CD14-positive monocyte (primary cell): ENCODE results near the gene DIAPH1. TPM values are rescaled to one million over a fixed set of nuclear protein-coding genes. Genes with fewer than 3 reads are reported as not detected.
A peak's percentile ranks its signal among the peaks of the same experiment; 100 is the strongest.

Experiments
- DNase-seq, 3 donors: peaks; one replicate each; pipeline ENCODE4 v3.0.0-alpha.2; 2011 to 2022
- H2AFZ ChIP-seq: 2 replicates; pipeline ENCODE4 v1.6.0; 2012; ENCODE audit warnings: mild to moderate bottlenecking, low read depth, low read length, inconsistent platforms; ENCODE audit not compliant: insufficient read depth, poor library complexity, severe bottlenecking
- H3K27ac ChIP-seq, 2 donors: 1 replicate in 1 of 2; 2 replicates in 1 of 2; pipeline ENCODE4 v1.5.1; 2012 to 2013; ENCODE audit warnings: low read length in 2 of 2, control low read depth in 1 of 2, inconsistent platforms in 1 of 2, low read depth in 1 of 2, mild to moderate bottlenecking in 1 of 2
- H3K27me3 ChIP-seq, 2 donors: one replicate each; pipeline versions ENCODE4 v1.6.0 to v1.6.1; 2011 to 2013; ENCODE audit warnings: low read length in 2 of 2; ENCODE audit not compliant: control insufficient read depth in 2 of 2, insufficient read depth in 2 of 2
- H3K36me3 ChIP-seq, 2 donors: replicated peaks in 1 of 2; 1 replicate in 1 of 2; 2 replicates in 1 of 2; pipeline versions ENCODE4 v1.5.1 to v1.6.1; 2012 to 2013; ENCODE audit warnings: low read length in 2 of 2, control low read depth in 1 of 2, inconsistent platforms in 1 of 2, mild to moderate bottlenecking in 1 of 2; ENCODE audit not compliant: insufficient read depth in 2 of 2, control insufficient read depth in 1 of 2
- H3K4me1 ChIP-seq, 2 donors: 1 replicate in 1 of 2; 2 replicates in 1 of 2; pipeline versions ENCODE4 v1.5.1 to v1.6.1; 2012 to 2013; ENCODE audit warnings: low read length in 2 of 2, control low read depth in 1 of 2, inconsistent platforms in 1 of 2, mild to moderate bottlenecking in 1 of 2, moderate library complexity in 1 of 2; ENCODE audit not compliant: insufficient read depth in 2 of 2, control insufficient read depth in 1 of 2
- H3K4me2 ChIP-seq: replicated peaks from 2 replicates; pipeline ENCODE3; 2012; ENCODE audit warnings: low read length, moderate library complexity, mild to moderate bottlenecking; ENCODE audit not compliant: poor library complexity, severe bottlenecking; ENCODE audit errors: extremely low read depth
- H3K4me3 ChIP-seq, 3 experiments: fragments of 200-600 bp in 1 of 3; sonication (generic) in 1 of 3; replicated peaks in 1 of 3; 1 replicate in 2 of 3; 2 replicates in 1 of 3; pipeline ENCODE4 v1.5.1; 2011 to 2013; ENCODE audit warnings: low read length in 3 of 3, mild to moderate bottlenecking in 3 of 3, control low read depth in 2 of 3, low read depth in 2 of 3, inconsistent platforms in 1 of 3, moderate library complexity in 1 of 3
- H3K79me2 ChIP-seq: 2 replicates; pipeline ENCODE4 v1.6.0; 2012; ENCODE audit warnings: mild to moderate bottlenecking, control low read depth, inconsistent platforms, low read length, moderate library complexity; ENCODE audit not compliant: insufficient read depth
- H3K9ac ChIP-seq: 2 replicates; pipeline ENCODE4 v1.6.0; 2017; ENCODE audit warnings: low read length, mild to moderate bottlenecking; ENCODE audit not compliant: insufficient read depth, poor library complexity, severe bottlenecking
- H3K9me3 ChIP-seq, 2 donors: replicated peaks in 1 of 2; 1 replicate in 1 of 2; 2 replicates in 1 of 2; pipeline versions ENCODE4 v1.5.1 to v1.6.1; 2012 to 2013; ENCODE audit warnings: low read length in 2 of 2, control low read depth in 1 of 2; ENCODE audit not compliant: control insufficient read depth in 1 of 2, insufficient read depth in 1 of 2
- H4K20me1 ChIP-seq: 2 replicates; pipeline ENCODE4 v1.6.0; 2012; ENCODE audit warnings: mild to moderate bottlenecking, low read length, control low read depth, moderate library complexity; ENCODE audit not compliant: insufficient read depth
- H3K27ac Mint-ChIP-seq, 7 donors: one replicate each; pipeline ENCODE4 v1.8.0; 2020; ENCODE audit warnings: mild to moderate bottlenecking in 7 of 7, mixed read lengths in 7 of 7, moderate library complexity in 6 of 7, inconsistent platforms in 2 of 7
- H3K27me3 Mint-ChIP-seq, 3 donors: one replicate each; pipeline ENCODE4 v1.8.0; 2021 to 2022; ENCODE audit warnings: low read depth in 3 of 3, mild to moderate bottlenecking in 3 of 3, mixed read lengths in 3 of 3, moderate library complexity in 3 of 3, inconsistent platforms in 1 of 3
- H3K36me3 Mint-ChIP-seq, 2 donors: one replicate each; pipeline ENCODE4 v1.8.0; 2020; ENCODE audit warnings: mixed read lengths in 2 of 2, inconsistent platforms in 1 of 2, mild to moderate bottlenecking in 1 of 2
- H3K4me1 Mint-ChIP-seq: one replicate; pipeline ENCODE4 v1.8.0; 2020; ENCODE audit warnings: mild to moderate bottlenecking, mixed read lengths
- H3K4me3 Mint-ChIP-seq, 2 donors: one replicate each; pipeline ENCODE4 v1.8.0; 2020; ENCODE audit warnings: mild to moderate bottlenecking in 2 of 2, mixed read lengths in 2 of 2, moderate library complexity in 1 of 2
- H3K9me3 Mint-ChIP-seq, 7 donors: one replicate each; pipeline ENCODE4 v1.8.0; 2020 to 2022; ENCODE audit warnings: mixed read lengths in 7 of 7, mild to moderate bottlenecking in 6 of 7, moderate library complexity in 6 of 7, inconsistent platforms in 2 of 7
- WGBS: methylation state at CpG from one replicate; pipeline ENCODE4 v1.1.5; 2013; ENCODE audit warnings: missing lambda C conversion rate; ENCODE audit not compliant: insufficient coverage; 5-methylcytosine and 5-hydroxymethylcytosine counted together
- intact Hi-C, 2 donors: fragments of 100-400 bp; cut with micrococcal nuclease; formaldehyde crosslinking; loops; one replicate each; pipeline versions ENCODE4 v1.15.0 to v1.15.1; 2023
- polyA plus RNA-seq, 3 donors: library from polyadenylated mRNA; depleted of rRNA in 1 of 3; unstranded in 2 of 3; stranded (reverse) in 1 of 3; fragments of 300-500 nt in 2 of 3; fragments of >200 nt in 1 of 3; fragmentation: Illumina TruSeq in 2 of 3; gene quantifications; 1 replicate in 2 of 3; 2 replicates in 1 of 3; pipeline ENCODE4 v1.2.3, GENCODE V29; 2012 to 2021
- TF ChIP-seq, protein P1 (sequence below): fragments of 200-600 bp; IDR thresholded peaks from one replicate; pipeline ENCODE4 v1.8.0; 2022; ENCODE audit warnings: antibody characterized with exemption, mild to moderate bottlenecking

Gene DIAPH1
- polyA plus RNA-seq, 3 donors, result 60.2 to 140 (median 98.6) TPM

DNA sequence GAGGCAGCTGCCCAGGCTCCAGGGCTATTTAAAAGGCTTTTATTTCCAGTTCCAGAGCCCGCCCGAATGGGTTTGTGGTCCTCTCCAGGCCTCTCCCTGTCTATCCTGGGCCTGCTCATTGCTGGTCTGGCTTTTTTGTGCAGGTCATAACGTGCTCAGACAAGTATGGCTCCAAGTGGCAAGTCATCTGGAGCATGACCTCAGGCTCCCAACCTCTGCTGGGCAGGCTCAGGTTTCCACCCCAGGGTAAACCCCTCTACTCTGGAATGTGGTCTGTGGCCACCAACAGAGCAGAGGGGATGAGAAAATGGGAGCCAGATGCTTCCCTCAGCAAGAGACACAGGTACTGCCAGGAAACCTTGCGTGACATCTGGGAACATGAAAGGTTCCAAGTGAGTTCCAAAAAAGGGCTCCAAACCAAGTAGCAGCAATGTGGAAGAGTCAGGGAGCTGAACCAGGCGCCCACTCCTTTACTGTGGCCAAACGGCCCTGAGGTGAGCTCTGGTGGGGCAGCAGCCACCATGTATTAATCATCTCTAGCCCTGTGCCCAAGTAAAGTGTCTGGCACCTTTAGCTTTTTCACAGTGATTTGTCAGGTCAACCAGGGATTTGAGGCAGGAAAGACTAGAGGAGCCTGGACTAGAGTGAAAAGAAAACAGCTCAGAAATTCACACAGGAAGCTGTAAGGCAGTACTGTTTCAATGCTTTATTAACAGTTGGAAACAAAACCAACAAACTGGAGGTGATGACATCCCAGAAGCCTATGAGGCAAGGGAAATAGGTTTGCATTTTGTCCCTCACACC is 104.3 kb downstream of the DIAPH1 start:
- peaks cover 63% of the 10 kb centered on the region in 2 donors for H3K36me3 Mint-ChIP-seq
- Histone ChIP-seq H3K4me3 (peak overlapping the region in 1 of 3 experiments; percentile 77), H4K20me1 (peaks cover 67% of the 10 kb centered on the region), H3K4me2 (peak overlapping the region; percentile 92), H3K9ac (no peak overlapping the region), H3K9me3 (no peaks in the 10 kb centered on the region), H3K27me3 (peaks cover 0 to 5% of the 10 kb centered on the region in 2 donors), H3K4me1 (peaks cover 53 to 77% of the 10 kb centered on the region in 2 donors), H3K79me2 (peaks cover 14% of the 10 kb centered on the region), H3K27ac (no peak overlapping the region), H2AFZ (no peak overlapping the region), H3K36me3 (peaks cover 46 to 55% of the 10 kb centered on the region in 2 donors)
- H3K4me3 Mint-ChIP-seq, result peak overlapping the region in 1 of 2 donors; percentile 11
- TF ChIP-seq, protein P1, sequence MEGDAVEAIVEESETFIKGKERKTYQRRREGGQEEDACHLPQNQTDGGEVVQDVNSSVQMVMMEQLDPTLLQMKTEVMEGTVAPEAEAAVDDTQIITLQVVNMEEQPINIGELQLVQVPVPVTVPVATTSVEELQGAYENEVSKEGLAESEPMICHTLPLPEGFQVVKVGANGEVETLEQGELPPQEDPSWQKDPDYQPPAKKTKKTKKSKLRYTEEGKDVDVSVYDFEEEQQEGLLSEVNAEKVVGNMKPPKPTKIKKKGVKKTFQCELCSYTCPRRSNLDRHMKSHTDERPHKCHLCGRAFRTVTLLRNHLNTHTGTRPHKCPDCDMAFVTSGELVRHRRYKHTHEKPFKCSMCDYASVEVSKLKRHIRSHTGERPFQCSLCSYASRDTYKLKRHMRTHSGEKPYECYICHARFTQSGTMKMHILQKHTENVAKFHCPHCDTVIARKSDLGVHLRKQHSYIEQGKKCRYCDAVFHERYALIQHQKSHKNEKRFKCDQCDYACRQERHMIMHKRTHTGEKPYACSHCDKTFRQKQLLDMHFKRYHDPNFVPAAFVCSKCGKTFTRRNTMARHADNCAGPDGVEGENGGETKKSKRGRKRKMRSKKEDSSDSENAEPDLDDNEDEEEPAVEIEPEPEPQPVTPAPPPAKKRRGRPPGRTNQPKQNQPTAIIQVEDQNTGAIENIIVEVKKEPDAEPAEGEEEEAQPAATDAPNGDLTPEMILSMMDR, result no peak
- peaks cover 0 to 26% (median 8%) of the 10 kb centered on the region in 3 donors for H3K27me3 Mint-ChIP-seq
- H3K27ac Mint-ChIP-seq, result peak overlapping the region in 4 of 7 donors; percentile 1 to 68 (median 37)
- peaks cover 0 to 5% (median 0%) of the 10 kb centered on the region in 7 donors for H3K9me3 Mint-ChIP-seq
- intact Hi-C loops, result no loop called here
- peaks cover 69% of the 10 kb centered on the region for H3K4me1 Mint-ChIP-seq
- no peak for DNase-seq
- WGBS, result 94% methylated on average over 6 of the region's 6 CpGs

DNA sequence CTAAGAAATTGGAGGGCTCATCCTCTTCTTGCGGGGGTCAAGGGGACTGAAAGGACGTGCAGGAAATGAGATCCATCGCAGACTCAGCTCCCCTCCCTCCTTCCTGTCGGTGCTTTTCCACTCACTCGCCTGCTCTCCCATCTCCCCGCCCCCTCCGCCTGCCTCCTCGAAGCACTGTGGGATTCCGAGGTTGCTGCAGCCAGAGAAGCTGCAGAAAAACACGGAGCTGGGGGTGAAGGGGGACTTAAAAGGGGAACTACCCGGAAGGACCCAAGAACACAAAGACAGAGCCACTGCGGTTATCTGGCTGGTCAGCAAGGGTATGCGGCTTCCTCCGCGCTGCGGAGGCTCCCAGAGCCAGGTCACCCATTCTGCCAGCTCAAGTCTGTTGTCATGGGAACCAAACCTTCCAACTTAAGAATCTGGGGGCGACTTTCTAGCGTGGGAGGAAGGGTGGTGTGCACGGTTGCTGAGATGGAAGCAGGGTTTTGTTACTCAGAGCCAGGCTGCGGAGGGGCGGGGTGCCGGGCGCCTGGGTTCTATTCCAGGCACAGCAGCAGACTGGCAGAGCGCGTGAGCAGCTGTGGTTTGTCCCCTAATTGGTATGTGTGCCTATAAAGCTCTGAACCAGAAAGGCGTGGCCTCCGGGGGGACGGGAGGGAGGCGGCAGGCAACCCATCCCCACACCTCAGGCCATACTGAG is 105.0 kb downstream of the DIAPH1 start:
- TF ChIP-seq, protein P1, result no peak
- peaks cover 60% of the 10 kb centered on the region for H4K20me1 ChIP-seq
- peaks cover 0 to 10% of the 10 kb centered on the region in 2 donors for H3K27me3 ChIP-seq
- peaks cover 7% of the 10 kb centered on the region for H3K79me2 ChIP-seq
- peak overlapping the region; percentile 32 to 77 (median 35) for H3K4me3 ChIP-seq
- no peaks in the 10 kb centered on the region for H3K9me3 ChIP-seq
- Mint-ChIP-seq H3K27me3 (peaks cover 5 to 32% (median 14%) of the 10 kb centered on the region in 3 donors), H3K9me3 (peaks cover 0 to 5% (median 0%) of the 10 kb centered on the region in 7 donors), H3K36me3 (peaks cover 55 to 56% of the 10 kb centered on the region in 2 donors), H3K4me1 (peaks cover 69% of the 10 kb centered on the region), H3K27ac (peak overlapping the region in 6 of 7 donors; percentile 54 to 90 (median 74)), H3K4me3 (peak overlapping the region; percentile 76 to 95)
- 20% methylated on average over 18 of the region's 29 CpGs for WGBS
- intact Hi-C loops, result no loop called here
- peak overlapping the region; percentile 44 for H3K9ac ChIP-seq
- peak overlapping the region in 1 of 2 donors; percentile 15 for H3K27ac ChIP-seq
- H2AFZ ChIP-seq, result no peak overlapping the region
- H3K4me2 ChIP-seq, result peak overlapping the region; percentile 92
- peaks cover 39 to 47% of the 10 kb centered on the region in 2 donors for H3K36me3 ChIP-seq
- peaks cover 52 to 77% of the 10 kb centered on the region in 2 donors for H3K4me1 ChIP-seq
- peak; percentile 52 to 66 (median 63) for DNase-seq
